Testis (tissue), 2 donors: ENCODE measurements around the gene CA12.

Experiments used
- CTCF ChIP-seq, 3 experiments: fragments of 450-650 bp in 2 of 3; fragments of 200-600 bp in 1 of 3; sonication (generic) in 1 of 3; IDR thresholded peaks; one replicate each; pipeline ENCODE4 v1.5.1; 2016 to 2019; ENCODE audit warnings: antibody characterized with exemption in 3 of 3, mild to moderate bottlenecking in 2 of 3, moderate library complexity in 1 of 3
- POLR2A ChIP-seq: fragments of 450-650 bp; IDR thresholded peaks from one replicate; pipeline ENCODE4 v1.6.1; 2017; ENCODE audit warnings: antibody characterized with exemption, mild to moderate bottlenecking, moderate library complexity

- TF ChIP-seq CTCF (IDR thresholded peaks at IDR 0.05) = no peak
- no peak for TF ChIP-seq POLR2A
These were observed 41.3 kb downstream of the CA12 start for GRCh38 chr15:63340353-63340752.
